ENCODE measurements around the gene UBTD1.

DNA sequence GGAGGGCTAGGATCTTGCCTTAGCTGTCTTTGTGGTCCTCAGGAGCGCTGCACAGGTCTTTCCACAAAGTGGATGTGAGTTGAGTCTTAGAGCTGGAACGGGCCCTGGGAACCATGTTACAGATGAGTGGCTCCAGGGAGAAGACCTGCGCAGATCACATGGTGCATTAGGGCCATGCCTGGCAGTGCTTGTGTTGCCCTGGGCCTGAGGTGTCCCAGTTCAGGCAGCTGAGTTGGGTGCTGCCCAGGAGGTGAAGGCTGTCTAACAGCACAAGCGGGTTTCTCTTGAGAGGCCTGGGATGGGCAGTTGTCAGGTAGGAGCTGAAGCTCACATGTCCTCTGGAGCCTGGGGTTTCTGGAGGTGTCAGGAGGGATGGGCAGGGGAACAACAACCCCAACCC, 40.1 kb downstream of the UBTD1 start:
- TF ChIP-seq EP300 (conservative IDR thresholded peaks at IDR 0.05; ENCODE audit: poor library complexity, severe bottlenecking) = no peak
- TF ChIP-seq, protein P1, sequence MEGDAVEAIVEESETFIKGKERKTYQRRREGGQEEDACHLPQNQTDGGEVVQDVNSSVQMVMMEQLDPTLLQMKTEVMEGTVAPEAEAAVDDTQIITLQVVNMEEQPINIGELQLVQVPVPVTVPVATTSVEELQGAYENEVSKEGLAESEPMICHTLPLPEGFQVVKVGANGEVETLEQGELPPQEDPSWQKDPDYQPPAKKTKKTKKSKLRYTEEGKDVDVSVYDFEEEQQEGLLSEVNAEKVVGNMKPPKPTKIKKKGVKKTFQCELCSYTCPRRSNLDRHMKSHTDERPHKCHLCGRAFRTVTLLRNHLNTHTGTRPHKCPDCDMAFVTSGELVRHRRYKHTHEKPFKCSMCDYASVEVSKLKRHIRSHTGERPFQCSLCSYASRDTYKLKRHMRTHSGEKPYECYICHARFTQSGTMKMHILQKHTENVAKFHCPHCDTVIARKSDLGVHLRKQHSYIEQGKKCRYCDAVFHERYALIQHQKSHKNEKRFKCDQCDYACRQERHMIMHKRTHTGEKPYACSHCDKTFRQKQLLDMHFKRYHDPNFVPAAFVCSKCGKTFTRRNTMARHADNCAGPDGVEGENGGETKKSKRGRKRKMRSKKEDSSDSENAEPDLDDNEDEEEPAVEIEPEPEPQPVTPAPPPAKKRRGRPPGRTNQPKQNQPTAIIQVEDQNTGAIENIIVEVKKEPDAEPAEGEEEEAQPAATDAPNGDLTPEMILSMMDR (IDR thresholded peaks at IDR 0.05; ENCODE audit: poor library complexity, severe bottlenecking) = no peak

Measured in neural cell (in vitro differentiated cells).